Measurements from ENCODE around the gene KPNA4.

DNA sequence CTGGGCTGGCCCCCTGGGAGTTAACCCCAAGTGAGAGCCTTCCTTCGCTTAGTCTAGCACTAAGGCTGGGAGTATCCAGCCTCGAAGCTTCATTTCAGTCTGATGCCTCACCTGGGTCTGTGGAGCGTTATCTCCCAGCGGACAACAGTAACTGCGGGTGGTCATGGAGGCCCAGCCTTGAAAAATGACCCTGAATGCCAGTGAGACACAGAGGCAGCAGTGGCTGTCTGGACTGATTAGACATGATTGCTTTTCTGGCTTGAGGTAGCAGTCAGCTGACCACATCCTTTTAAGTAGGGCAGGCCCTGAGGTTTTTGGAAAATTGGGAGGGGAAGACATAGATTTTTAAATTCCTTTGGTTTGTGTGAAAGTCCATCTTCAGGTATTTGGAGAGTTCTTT, 87.6 kb downstream of the KPNA4 start:
- TF ChIP-seq, protein P1, sequence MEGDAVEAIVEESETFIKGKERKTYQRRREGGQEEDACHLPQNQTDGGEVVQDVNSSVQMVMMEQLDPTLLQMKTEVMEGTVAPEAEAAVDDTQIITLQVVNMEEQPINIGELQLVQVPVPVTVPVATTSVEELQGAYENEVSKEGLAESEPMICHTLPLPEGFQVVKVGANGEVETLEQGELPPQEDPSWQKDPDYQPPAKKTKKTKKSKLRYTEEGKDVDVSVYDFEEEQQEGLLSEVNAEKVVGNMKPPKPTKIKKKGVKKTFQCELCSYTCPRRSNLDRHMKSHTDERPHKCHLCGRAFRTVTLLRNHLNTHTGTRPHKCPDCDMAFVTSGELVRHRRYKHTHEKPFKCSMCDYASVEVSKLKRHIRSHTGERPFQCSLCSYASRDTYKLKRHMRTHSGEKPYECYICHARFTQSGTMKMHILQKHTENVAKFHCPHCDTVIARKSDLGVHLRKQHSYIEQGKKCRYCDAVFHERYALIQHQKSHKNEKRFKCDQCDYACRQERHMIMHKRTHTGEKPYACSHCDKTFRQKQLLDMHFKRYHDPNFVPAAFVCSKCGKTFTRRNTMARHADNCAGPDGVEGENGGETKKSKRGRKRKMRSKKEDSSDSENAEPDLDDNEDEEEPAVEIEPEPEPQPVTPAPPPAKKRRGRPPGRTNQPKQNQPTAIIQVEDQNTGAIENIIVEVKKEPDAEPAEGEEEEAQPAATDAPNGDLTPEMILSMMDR (conservative IDR thresholded peaks at IDR 0.05), result no peak
- no peak for TF ChIP-seq ZFX (IDR thresholded peaks at IDR 0.05)
